GM12801 (cell line): Measurements from ENCODE around the gene ZNF503.

Experiments used
- TF ChIP-seq, protein P1 (sequence below): IDR thresholded peaks from one replicate; pipeline ENCODE4 v1.5.1; 2011; ENCODE audit warnings: control low read depth; ENCODE audit not compliant: insufficient read length; ENCODE audit errors: extremely low read depth

ZNF503 gene

DNA sequence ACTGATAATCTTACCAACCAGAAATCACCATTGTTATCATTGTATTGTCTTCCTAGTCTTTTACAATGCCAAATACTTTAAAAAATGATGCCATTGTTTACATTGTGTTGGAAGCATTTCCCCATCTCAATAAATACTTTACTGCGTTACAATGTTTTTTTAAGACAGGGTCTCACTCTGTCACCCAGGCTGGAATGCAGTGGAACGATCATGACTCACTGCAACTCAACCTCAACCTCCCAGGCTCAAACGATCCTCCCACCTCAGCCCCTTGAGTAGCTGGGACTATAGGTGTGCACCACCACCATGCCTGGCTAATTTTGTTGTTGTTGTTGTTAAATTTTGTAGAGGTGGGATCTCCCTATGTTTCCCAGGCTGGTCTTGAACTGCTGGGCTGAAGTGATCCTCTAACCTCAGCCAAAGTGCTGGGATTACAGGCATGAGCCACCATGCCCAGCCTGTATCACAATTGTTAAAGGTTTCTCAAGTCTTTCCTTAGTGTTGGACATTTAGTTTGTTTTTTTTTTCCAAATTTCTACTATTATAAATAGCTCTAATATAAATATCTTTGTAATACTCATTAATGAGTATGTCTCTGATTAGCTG is 43.3 kb upstream of the ZNF503 start:
- TF ChIP-seq, protein P1, sequence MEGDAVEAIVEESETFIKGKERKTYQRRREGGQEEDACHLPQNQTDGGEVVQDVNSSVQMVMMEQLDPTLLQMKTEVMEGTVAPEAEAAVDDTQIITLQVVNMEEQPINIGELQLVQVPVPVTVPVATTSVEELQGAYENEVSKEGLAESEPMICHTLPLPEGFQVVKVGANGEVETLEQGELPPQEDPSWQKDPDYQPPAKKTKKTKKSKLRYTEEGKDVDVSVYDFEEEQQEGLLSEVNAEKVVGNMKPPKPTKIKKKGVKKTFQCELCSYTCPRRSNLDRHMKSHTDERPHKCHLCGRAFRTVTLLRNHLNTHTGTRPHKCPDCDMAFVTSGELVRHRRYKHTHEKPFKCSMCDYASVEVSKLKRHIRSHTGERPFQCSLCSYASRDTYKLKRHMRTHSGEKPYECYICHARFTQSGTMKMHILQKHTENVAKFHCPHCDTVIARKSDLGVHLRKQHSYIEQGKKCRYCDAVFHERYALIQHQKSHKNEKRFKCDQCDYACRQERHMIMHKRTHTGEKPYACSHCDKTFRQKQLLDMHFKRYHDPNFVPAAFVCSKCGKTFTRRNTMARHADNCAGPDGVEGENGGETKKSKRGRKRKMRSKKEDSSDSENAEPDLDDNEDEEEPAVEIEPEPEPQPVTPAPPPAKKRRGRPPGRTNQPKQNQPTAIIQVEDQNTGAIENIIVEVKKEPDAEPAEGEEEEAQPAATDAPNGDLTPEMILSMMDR = no peak

DNA sequence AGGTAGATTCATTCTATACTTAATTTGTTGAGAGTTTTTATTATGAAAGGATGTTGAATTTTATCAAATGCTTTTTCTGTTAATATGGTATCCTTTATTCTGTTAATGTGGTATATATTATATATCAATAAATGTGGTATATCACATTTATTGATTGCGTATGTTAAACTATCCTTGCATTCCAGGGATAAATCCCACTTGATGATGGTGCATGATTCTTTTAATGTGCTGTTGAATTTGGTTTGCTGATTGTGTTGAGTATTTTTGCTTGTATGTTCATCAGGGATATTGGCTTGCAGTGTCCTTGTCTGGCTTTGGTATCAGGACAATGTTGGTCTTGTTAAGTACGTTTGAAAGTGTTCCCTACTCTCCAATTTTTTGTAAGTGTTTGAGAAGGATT is 41.8 kb upstream of the ZNF503 start:
- TF ChIP-seq, protein P1 = no peak

DNA sequence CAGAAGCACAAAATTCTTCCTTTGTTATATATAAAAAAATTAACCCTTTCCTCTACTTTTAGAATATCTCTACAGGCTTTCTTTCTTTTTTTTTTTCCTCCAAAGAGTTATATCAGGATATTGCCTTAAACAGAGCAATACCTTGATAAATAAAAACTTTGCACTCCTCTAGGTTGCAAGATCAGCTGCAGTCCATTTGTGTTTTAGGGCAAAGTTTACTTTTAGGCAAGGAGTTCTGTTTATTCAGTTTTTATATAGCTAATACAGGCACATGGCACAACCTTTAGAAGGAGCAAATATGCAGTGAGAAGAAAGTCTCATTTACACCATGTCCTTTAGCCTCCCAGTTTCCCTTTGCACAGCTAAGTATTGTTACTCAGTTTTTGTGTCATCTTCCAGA is 40.1 kb upstream of the ZNF503 start:
- TF ChIP-seq, protein P1 = no peak

DNA sequence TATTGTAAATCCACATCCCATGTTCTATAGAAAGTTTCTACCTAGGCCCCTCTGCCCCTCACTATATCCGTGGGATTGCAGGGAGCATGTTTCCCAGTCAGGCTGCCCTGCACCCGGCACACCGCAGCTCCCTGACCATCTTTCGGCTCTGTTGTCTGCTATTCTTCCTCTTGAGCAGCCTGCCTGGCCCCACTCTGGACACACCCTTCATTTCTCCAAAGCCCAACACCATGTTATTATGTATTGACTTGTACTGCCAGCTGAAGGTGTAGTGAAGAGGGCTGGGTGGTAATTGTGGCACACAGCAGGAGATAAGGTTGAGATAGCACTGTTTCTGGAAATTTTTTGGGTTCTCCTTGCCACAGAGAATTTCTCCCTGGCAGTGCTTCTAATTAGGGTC is 39.6 kb upstream of the ZNF503 start:
- TF ChIP-seq, protein P1 = no peak

DNA sequence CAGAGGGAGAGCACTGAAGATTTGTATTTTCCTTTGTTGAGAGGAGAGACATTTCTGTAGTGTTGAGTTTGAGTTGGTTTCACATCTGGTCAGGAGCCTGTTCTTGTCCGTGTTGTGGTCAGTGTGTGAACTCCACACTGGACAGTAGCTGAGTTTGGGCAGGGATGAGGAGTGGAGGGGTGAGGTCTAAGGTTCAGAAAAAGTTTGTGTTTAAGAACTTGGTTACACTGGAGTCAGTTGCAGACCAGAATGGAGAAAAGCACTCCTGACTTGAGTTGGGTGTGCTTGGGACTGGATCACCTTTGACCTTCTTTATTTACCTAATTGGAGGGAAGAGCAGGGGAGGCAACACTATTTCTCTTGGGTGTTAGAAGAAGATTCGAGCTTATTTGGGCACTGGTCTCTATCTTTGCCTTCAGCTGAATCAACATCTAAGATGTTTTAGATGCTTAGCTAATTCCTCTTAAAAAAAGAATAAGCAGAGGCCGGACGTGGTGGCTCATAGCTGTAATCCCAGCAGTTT is 38.8 kb upstream of the ZNF503 start:
- TF ChIP-seq, protein P1 = no peak

DNA sequence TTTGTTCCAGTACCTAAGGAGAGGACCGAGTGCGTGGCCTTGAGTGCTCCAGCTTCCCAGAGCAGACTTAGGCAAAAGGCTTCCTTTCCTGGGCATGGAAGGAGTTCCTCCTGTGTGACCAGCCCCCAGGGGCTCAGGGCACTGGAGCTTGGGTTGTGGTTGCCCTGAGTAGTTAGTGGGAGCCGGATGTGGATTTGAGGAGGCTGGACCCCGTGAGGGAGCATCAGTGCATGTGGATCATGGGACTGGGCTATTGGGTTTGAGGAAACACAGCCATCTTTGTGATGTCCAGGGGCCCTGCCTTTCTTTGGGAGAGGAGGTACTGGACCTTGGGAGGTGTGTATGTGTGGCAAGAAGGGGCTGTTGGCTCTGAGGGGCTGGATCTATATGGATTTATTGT is 38.2 kb upstream of the ZNF503 start:
- TF ChIP-seq, protein P1 = no peak

DNA sequence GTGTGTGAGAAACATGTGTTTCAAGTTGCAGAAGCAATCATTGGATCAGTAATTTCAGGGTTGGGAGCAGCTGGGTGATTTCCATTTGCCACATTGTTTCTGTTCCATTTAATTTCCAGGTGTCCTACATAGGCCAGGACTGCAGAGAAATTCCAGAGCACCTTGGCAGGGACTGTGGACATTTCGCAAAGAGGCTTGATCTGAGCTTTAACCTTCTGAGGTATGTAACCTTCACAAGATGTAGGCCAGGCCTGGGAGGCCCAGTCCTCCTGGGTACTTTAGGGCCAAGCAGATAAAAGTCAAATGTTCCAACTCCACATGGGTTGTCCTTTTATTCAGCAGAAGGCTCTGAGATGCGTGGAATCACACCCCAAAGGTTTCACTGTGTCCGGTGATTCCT is 36.7 kb upstream of the ZNF503 start:
- TF ChIP-seq, protein P1 = no peak
